GM12865 (cell line): ENCODE results near the gene ANO6.

Experiments
- DNase-seq: peaks from one replicate; pipeline ENCODE4 v3.0.0; 2010; ENCODE audit warnings: low read depth
- H3K4me3 ChIP-seq: 2 replicates; pipeline ENCODE4 v1.5.1; 2011; ENCODE audit warnings: mild to moderate bottlenecking, low read depth, low read length, control low read depth
- CTCF ChIP-seq: IDR thresholded peaks from 2 replicates; pipeline ENCODE4 v1.5.1; 2011; ENCODE audit warnings: low read length, control low read depth, low read depth, inconsistent platforms; ENCODE audit not compliant: insufficient read depth; ENCODE audit errors: missing control alignments

ANO6 gene

GRCh38 chr12:45439039-45439438 lies 223.1 kb downstream of the ANO6 start:
- no peak overlapping the region for H3K4me3 ChIP-seq
- no peak for TF ChIP-seq CTCF
- DNase-seq, result no peak

- no peak for DNase-seq
- no peak for TF ChIP-seq CTCF
- H3K4me3 ChIP-seq, result no peak overlapping the region
Measured at GRCh38 chr12:45446013-45446412, 230.1 kb downstream of the ANO6 start.

- no peak for DNase-seq
- H3K4me3 ChIP-seq, result no peak overlapping the region
- no peak for TF ChIP-seq CTCF
Measured at GRCh38 chr12:45458238-45458637, 242.3 kb downstream of the ANO6 start.

- no peak for TF ChIP-seq CTCF
- no peak for DNase-seq
- no peak overlapping the region for H3K4me3 ChIP-seq
Measured at GRCh38 chr12:45458854-45459807, 243.2 kb downstream of the ANO6 start.

GRCh38 chr12:45462506-45462905 lies 246.6 kb downstream of the ANO6 start:
- no peak for TF ChIP-seq CTCF
- no peak overlapping the region for H3K4me3 ChIP-seq
- no peak for DNase-seq

- no peak for TF ChIP-seq CTCF
- H3K4me3 ChIP-seq, result no peak overlapping the region
- DNase-seq, result no peak
Measured at GRCh38 chr12:45464699-45465098, 248.8 kb downstream of the ANO6 start.
